Renal cortical epithelial cell (primary cell): ENCODE data around the gene ABLIM2. TPM values are rescaled to one million over a fixed set of nuclear protein-coding genes. Genes with fewer than 3 reads are reported as not detected.

Experiments used
- DNase-seq: peaks from one replicate; pipeline ENCODE4 v3.0.0-alpha.2; 2011; ENCODE audit warnings: low read depth
- total RNA-seq: library from RNA; depleted of rRNA; stranded (reverse); fragments of >200 nt; gene quantifications from 2 replicates; pipeline ENCODE4 v1.2.3, GENCODE V29; 2014

The ABLIM2 gene
- total RNA-seq, 1 donor from 2014 or later = 6.1 TPM

GRCh38 chr4:8157944-8158709, 486 bp downstream of the ABLIM2 start:
- DNase-seq = no peak

GRCh38 chr4:8157496-8157895, 1.1 kb downstream of the ABLIM2 start:
- DNase-seq = no peak

- DNase-seq = no peak
These were observed 2.0 kb downstream of the ABLIM2 start for GRCh38 chr4:8156617-8157016.

- no peak for DNase-seq
These were observed 2.8 kb downstream of the ABLIM2 start for GRCh38 chr4:8155660-8156421.

GRCh38 chr4:8155048-8155447, 3.6 kb downstream of the ABLIM2 start:
- DNase-seq = no peak

GRCh38 chr4:8153441-8153840, 5.2 kb downstream of the ABLIM2 start:
- no peak for DNase-seq

GRCh38 chr4:8152865-8153257, 5.8 kb downstream of the ABLIM2 start:
- no peak for DNase-seq

- DNase-seq = no peak
These were observed 6.3 kb downstream of the ABLIM2 start for GRCh38 chr4:8152090-8152864.

GRCh38 chr4:8151165-8151650, 7.4 kb downstream of the ABLIM2 start:
- no peak for DNase-seq

- DNase-seq = no peak
These were observed 8.2 kb downstream of the ABLIM2 start for GRCh38 chr4:8150152-8151090.

- no peak for DNase-seq
These were observed 8.9 kb downstream of the ABLIM2 start for GRCh38 chr4:8149664-8150063.

- DNase-seq = no peak
These were observed 9.7 kb downstream of the ABLIM2 start for GRCh38 chr4:8148785-8149435.

- DNase-seq = no peak
These were observed 10.5 kb downstream of the ABLIM2 start for GRCh38 chr4:8148159-8148558.

GRCh38 chr4:8147231-8147970, 11.2 kb downstream of the ABLIM2 start:
- no peak for DNase-seq

GRCh38 chr4:8146157-8146556, 12.5 kb downstream of the ABLIM2 start:
- no peak for DNase-seq

- no peak for DNase-seq
These were observed 14.3 kb downstream of the ABLIM2 start for GRCh38 chr4:8144359-8144758.

- no peak for DNase-seq
These were observed 15.0 kb downstream of the ABLIM2 start for GRCh38 chr4:8143392-8144140.

- DNase-seq = no peak
These were observed 16.1 kb downstream of the ABLIM2 start for GRCh38 chr4:8142556-8142955.

GRCh38 chr4:8141935-8142334, 16.7 kb downstream of the ABLIM2 start:
- DNase-seq = no peak
